NK-92 treated with Interleukin-12 subunit alpha and Interleukin-12 subunit beta, amount 100 ng/mL, for 24 hours (cell line): Measurements from ENCODE around the gene CHST12.
A peak's percentile ranks its signal among the peaks of the same experiment; 100 is the strongest.
"Not testable (repeated sequence)": the region's sequence is repeated elsewhere in the genome, so short reads cannot be mapped to it uniquely, and the experiment has no call there.

ENCODE experiments used
- DNase-seq: peaks from one replicate; lab custom pipeline; 2025; lab: John Stamatoyannopoulos, UW

Gene CHST12

GRCh38 chr7:2403014-2403717 lies at the start of gene CHST12:
Gene CHST12, plus strand, starts transcription at chr7:2403611. Its CDS starts 29,029 bp downstream, at chr7:2432640.
- peak; percentile 90 for DNase-seq

- peak; percentile 78 for DNase-seq
These were observed 49.5 kb upstream of the CHST12 start for GRCh38 chr7:2353936-2354185.

- peak; percentile 72 for DNase-seq
These were observed 49.0 kb upstream of the CHST12 start, which contains the start of gene EIF3B for GRCh38 chr7:2354186-2354938. Gene EIF3B, plus strand, starts transcription at chr7:2354827. Its CDS starts 95 bp downstream, at chr7:2354922.

- DNase-seq = no peak
These were observed 48.3 kb upstream of the CHST12 start for GRCh38 chr7:2354939-2355704.

- no peak for DNase-seq
These were observed 47.8 kb upstream of the CHST12 start for GRCh38 chr7:2355705-2356008.

GRCh38 chr7:2357165-2357564 lies 46.2 kb upstream of the CHST12 start:
- no peak for DNase-seq

- DNase-seq = no peak
These were observed 45.8 kb upstream of the CHST12 start for GRCh38 chr7:2357571-2357970.

- no peak for DNase-seq
These were observed 44.4 kb upstream of the CHST12 start for GRCh38 chr7:2358968-2359527.

GRCh38 chr7:2359610-2360009 lies 43.8 kb upstream of the CHST12 start:
- no peak for DNase-seq

GRCh38 chr7:2360796-2361195 lies 42.6 kb upstream of the CHST12 start:
- no peak for DNase-seq

- DNase-seq = no peak
These were observed 40.9 kb upstream of the CHST12 start for GRCh38 chr7:2362385-2363088.

GRCh38 chr7:2369139-2369538 lies 34.3 kb upstream of the CHST12 start:
- DNase-seq = no peak

- no peak for DNase-seq
These were observed 32.1 kb upstream of the CHST12 start for GRCh38 chr7:2371329-2371728.

- DNase-seq = no peak
These were observed 30.7 kb upstream of the CHST12 start for GRCh38 chr7:2372724-2373123.

GRCh38 chr7:2373124-2373556 lies 30.3 kb upstream of the CHST12 start:
- no peak for DNase-seq

- DNase-seq = no peak
These were observed 29.8 kb upstream of the CHST12 start for GRCh38 chr7:2373646-2374045.

GRCh38 chr7:2374401-2374800 lies 29.0 kb upstream of the CHST12 start:
- no peak for DNase-seq

- no peak for DNase-seq
These were observed 28.3 kb upstream of the CHST12 start for GRCh38 chr7:2374830-2375728.

- no peak for DNase-seq
These were observed 26.9 kb upstream of the CHST12 start for GRCh38 chr7:2376351-2377154.

- DNase-seq = not testable (repeated sequence)
These were observed 25.9 kb upstream of the CHST12 start for GRCh38 chr7:2377492-2377891.
